HUES48 (cell line): Measurements from ENCODE around the gene SPTAN1.
A peak's percentile ranks its signal among the peaks of the same experiment; 100 is the strongest.

Experiments
- H3K27ac ChIP-seq: one replicate; pipeline ENCODE4 v1.7.0; 2013; ENCODE audit warnings: low read depth, low read length, inconsistent platforms
- H3K27me3 ChIP-seq: 2 replicates; pipeline ENCODE4 v1.6.1; 2013; ENCODE audit warnings: mild to moderate bottlenecking, low read length; ENCODE audit not compliant: control insufficient read depth, insufficient read depth
- H3K36me3 ChIP-seq: 2 replicates; pipeline ENCODE4 v1.6.1; 2013; ENCODE audit warnings: low read length; ENCODE audit not compliant: control insufficient read depth, insufficient read depth
- H3K4me1 ChIP-seq: 2 replicates; pipeline ENCODE4 v1.6.1; 2013; ENCODE audit warnings: mild to moderate bottlenecking, low read length; ENCODE audit not compliant: control insufficient read depth, insufficient read depth
- H3K4me3 ChIP-seq: 2 replicates; pipeline ENCODE4 v1.5.1; 2013; ENCODE audit warnings: mild to moderate bottlenecking, low read depth, low read length
- H3K9ac ChIP-seq: 2 replicates; pipeline ENCODE4 v1.6.1; 2013; ENCODE audit warnings: mild to moderate bottlenecking, low read depth, low read length, moderate library complexity
- H3K9me3 ChIP-seq: 2 replicates; pipeline ENCODE4 v1.6.1; 2013; ENCODE audit warnings: low read length; ENCODE audit not compliant: control insufficient read depth, insufficient read depth

SPTAN1 gene

DNA sequence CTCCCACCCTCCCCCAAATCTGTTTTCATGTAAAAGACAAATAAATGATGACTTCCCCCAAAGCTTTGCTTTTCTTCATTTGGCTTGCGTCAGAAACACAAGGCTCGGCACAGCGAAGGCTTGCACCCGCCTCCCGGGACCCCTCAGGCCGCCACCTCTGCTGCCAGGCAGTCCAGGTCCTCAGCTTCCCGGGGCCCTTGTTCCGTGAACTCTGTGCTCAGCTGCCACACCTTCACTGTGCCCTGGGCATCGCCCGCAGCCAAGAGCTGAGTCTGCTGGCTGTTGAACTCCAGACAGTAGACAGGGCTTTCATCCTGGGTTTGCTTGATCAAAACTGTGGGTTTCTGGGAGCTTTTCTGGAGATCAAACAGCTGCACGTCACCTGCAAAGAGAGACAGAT, 81.2 kb downstream of the SPTAN1 start:
- H3K9me3 ChIP-seq: no peaks in the 10 kb centered on the region
- peaks cover 7% of the 10 kb centered on the region for H3K4me1 ChIP-seq
- no peak overlapping the region for H3K4me3 ChIP-seq
- H3K9ac ChIP-seq: no peak overlapping the region
- H3K36me3 ChIP-seq: peaks cover 73% of the 10 kb centered on the region
- no peaks in the 10 kb centered on the region for H3K27me3 ChIP-seq
- H3K27ac ChIP-seq: no peak overlapping the region

DNA sequence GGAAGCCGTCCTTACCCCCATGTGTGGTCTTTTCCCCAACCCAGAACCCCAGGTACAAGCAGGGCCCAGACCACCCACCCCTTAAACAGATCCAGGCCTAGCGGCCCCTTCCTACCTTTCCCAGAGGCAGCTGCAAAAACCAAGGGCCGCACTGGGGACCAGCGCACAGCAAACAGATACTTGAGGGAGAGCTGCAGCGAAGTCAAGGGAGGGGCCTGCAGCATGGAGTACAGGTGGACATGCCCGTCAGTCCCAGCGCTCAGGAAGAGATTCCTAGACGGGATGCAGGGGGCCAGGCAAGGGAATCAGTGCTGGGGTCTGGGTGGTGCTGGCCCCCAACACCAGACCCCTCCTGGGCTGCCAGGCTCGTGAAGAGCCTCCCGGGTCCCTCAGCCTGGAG, 81.7 kb downstream of the SPTAN1 start:
- no peaks in the 10 kb centered on the region for H3K9me3 ChIP-seq
- peaks cover 7% of the 10 kb centered on the region for H3K4me1 ChIP-seq
- H3K4me3 ChIP-seq: no peak overlapping the region
- no peaks in the 10 kb centered on the region for H3K27me3 ChIP-seq
- H3K9ac ChIP-seq: no peak overlapping the region
- H3K27ac ChIP-seq: no peak overlapping the region
- peaks cover 71% of the 10 kb centered on the region for H3K36me3 ChIP-seq

DNA sequence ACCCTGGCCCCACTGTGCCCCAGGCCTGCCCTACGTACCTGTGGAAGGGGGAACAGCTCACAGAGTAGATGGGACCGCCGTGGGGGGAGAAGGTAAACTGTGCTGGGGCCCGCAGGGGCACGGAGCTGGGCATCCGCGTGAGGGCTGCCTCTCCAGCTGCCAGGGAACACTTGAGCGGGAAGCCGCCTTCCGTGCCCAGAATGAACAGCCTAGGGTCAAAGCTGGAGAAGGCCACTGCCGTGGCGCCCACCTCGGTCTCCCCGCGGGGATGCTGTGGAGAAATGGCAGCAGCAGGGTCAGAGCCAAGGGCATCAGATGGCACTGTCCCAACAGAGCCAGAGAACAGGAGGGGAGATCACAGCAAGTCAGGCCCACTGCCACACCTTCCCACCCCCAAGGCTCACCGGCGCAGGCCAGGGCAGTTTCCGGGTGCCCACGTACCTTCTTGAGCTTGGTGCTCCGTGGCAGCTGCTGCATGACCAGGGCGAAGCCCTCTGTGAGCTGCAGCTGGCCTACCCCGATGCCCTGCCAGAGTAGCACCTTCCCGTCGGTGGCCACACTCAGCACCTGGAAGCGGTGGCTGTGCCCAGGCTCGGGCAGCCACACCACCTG, 82.4 kb downstream of the SPTAN1 start:
- Histone ChIP-seq H3K4me3 (no peak overlapping the region), H3K27me3 (no peaks in the 10 kb centered on the region), H3K9me3 (no peaks in the 10 kb centered on the region), H3K9ac (no peak overlapping the region), H3K36me3 (peaks cover 70% of the 10 kb centered on the region), H3K27ac (peak overlapping the region; percentile 91), H3K4me1 (peaks cover 7% of the 10 kb centered on the region)

DNA sequence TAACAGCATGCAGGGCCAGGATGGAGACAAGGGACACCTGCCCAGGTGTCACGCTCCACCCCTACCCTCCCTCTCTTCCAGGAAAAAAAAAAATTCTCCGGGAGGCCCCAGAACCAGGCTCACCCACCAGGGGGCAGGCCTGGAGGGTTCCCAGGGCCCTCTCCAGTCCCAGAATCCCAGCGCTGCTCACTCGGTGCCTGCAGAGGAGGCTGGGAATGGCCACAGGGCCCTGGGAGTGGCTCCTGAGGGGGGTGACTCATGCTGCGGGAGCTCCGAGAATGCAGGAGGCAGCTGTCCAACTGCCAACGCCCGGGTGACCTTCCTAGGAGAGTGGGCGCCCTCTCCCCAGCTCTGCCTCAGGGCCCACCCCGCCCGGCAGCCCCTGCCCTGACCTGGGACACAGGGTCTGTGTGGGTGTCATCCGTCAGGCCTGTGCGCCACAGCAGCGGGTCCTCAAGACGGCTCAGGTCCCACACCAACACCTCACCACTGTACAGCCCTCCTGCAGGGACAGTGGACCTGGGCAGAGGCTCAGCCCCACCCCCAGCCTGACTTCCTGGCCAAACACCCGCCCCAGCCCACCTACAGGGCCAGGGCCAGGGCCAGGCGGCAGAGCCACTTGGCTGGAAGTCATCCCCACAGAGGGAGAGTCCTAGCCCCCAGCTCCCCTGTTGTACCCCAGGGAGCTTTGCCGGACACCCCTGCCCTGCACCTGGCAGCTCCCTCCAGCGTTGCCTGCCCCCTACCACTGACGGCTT, 83.1 kb downstream of the SPTAN1 start:
- peak overlapping the region; percentile 91 for H3K27ac ChIP-seq
- 0 out of 2 replicates have a peak overlapping the region, but pooled peaks have one; percentile 4 for H3K9ac ChIP-seq
- peaks cover 7% of the 10 kb centered on the region for H3K4me1 ChIP-seq
- no peaks in the 10 kb centered on the region for H3K9me3 ChIP-seq
- peaks cover 67% of the 10 kb centered on the region for H3K36me3 ChIP-seq
- H3K4me3 ChIP-seq: no peak overlapping the region
- H3K27me3 ChIP-seq: no peaks in the 10 kb centered on the region

DNA sequence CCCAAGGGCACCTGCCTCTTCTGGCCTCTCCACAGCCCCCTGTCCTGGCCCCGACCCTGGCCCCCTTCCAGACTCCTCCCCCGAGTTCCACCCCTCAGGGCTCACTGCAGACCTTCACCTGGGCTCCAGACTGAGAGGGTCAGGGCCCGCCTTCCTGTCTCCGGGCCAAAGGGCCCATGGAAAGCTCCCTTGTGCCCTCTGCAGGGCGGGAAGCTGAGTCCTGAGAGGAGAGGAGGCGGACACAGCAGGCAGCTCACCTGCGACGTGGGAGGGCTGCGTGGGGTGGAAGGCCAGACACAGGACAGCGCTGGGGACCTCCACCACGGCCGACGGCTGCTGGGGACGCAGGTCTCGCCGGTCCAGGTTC, 83.6 kb downstream of the SPTAN1 start:
- Histone ChIP-seq H3K27me3 (no peaks in the 10 kb centered on the region), H3K36me3 (peaks cover 68% of the 10 kb centered on the region), H3K4me1 (peaks cover 7% of the 10 kb centered on the region), H3K9ac (no peak overlapping the region), H3K4me3 (no peak overlapping the region), H3K27ac (peak overlapping the region; percentile 91), H3K9me3 (no peaks in the 10 kb centered on the region)

DNA sequence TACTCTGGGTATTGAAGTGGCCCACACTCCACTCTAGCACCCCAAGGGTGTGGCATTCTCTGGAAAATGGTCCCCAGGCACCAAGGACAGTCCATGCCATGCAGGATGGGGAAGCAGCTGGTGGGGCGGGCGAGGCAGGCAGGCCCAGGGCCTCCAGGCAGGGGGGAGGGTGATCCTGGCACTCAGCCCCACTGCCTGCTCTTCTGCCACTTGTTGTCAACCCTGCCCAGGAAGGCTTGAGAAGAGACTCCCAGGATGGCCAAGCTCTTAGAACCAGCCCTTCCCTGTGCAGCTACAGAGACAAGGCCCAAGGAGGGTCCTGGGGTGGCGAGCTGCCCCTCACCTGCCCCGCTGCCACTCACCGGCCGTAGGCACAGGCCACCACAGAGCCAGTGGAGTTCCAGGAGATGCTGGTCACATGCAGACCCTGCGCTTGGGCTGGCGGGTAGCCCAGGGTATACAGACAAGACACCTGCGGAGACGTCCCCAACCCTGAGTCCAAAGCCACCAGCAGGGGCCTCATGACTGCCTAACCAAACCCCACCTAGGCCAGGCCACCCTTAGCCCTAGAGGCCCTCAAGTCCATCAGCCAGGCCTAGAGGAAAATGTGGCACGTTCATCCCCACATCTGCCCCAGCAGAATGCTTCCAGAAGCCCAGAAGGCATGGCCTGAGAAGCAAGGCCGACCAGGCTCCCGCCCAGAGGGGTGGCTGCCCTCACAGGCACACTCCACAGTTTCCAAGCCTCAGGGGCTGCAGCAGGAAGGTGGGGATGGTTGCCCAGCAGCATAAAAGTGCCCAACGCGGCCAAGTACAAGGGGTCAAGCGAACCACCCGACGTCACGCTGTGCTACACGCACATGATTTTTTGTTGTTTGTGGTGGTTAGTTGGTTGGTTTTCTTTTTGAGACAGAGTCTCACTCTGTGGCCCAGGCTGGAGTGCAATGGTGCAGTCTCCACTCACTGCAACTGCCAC, 84.5 kb downstream of the SPTAN1 start:
- peaks cover 59% of the 10 kb centered on the region for H3K36me3 ChIP-seq
- no peak overlapping the region for H3K4me3 ChIP-seq
- H3K27ac ChIP-seq: no peak overlapping the region
- H3K4me1 ChIP-seq: peaks cover 7% of the 10 kb centered on the region
- H3K27me3 ChIP-seq: no peaks in the 10 kb centered on the region
- H3K9ac ChIP-seq: no peak overlapping the region
- no peaks in the 10 kb centered on the region for H3K9me3 ChIP-seq

DNA sequence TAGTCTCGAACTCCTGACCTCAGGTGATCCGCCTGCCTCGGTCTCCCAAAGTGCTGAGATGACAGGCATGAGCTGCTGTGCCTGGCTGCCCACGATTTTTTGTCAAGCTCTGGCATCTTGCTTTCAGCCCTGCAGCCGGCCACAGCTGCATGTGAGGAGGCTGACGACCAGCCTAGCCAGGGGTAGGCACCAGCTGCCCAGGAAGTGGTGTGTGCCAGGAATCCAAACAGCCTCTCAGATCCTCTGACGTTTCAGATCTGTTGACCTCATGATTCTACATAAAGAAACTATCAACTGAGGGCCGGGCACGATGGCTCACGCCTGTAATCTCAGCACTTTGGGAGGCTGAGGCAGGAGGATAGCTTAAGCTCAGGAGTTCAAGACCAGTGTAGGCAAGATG, 85.3 kb downstream of the SPTAN1 start:
- no peak overlapping the region for H3K4me3 ChIP-seq
- H3K9ac ChIP-seq: no peak overlapping the region
- H3K27ac ChIP-seq: no peak overlapping the region
- H3K9me3 ChIP-seq: no peaks in the 10 kb centered on the region
- H3K27me3 ChIP-seq: no peaks in the 10 kb centered on the region
- H3K36me3 ChIP-seq: peaks cover 51% of the 10 kb centered on the region
- H3K4me1 ChIP-seq: peaks cover 7% of the 10 kb centered on the region

DNA sequence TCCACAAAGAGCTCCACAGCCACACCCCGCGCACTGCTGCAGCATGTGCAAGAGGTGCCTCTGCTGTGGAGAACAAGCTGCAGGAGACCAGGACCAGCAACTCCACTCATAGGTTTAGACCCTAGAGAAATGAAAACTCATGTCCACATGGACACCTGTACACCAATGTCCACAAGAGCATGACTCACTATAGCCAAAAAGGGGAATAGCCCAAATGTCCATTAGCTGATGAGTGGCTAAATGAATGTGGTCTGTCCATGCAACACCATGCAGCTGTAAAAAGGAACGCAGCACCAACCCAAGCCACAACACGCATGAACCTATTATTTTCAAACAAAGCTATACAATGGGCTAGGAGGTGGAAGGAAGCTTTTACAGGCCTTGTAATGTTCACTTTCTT, 86.2 kb downstream of the SPTAN1 start:
- Histone ChIP-seq H3K9ac (no peak overlapping the region), H3K27me3 (no peaks in the 10 kb centered on the region), H3K9me3 (no peaks in the 10 kb centered on the region), H3K27ac (no peak overlapping the region), H3K4me3 (no peak overlapping the region), H3K36me3 (peaks cover 42% of the 10 kb centered on the region), H3K4me1 (peaks cover 7% of the 10 kb centered on the region)

DNA sequence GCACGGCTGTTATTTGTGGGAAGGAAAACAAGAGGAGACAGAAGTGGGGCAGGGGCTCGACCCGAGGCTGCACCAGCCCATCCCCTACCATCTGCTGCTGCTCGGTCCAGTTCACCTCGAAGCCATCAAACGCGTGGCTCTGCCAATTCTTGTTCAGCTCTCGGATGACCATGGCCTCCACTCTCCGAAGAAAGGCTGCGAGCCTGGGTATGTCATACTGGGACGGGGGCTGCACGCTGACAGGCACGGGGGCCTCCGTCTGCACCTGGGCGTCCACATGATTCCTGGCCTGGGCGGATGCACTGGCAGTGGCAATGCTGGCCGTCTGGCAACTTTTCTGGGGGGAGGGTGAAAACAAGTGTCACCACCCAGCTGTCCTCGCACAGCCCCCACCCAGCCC, 88.2 kb downstream of the SPTAN1 start:
- no peak overlapping the region for H3K9ac ChIP-seq
- no peaks in the 10 kb centered on the region for H3K9me3 ChIP-seq
- H3K27me3 ChIP-seq: no peaks in the 10 kb centered on the region
- H3K4me3 ChIP-seq: no peak overlapping the region
- no peak overlapping the region for H3K27ac ChIP-seq
- H3K36me3 ChIP-seq: peaks cover 27% of the 10 kb centered on the region
- H3K4me1 ChIP-seq: peaks cover 2% of the 10 kb centered on the region

DNA sequence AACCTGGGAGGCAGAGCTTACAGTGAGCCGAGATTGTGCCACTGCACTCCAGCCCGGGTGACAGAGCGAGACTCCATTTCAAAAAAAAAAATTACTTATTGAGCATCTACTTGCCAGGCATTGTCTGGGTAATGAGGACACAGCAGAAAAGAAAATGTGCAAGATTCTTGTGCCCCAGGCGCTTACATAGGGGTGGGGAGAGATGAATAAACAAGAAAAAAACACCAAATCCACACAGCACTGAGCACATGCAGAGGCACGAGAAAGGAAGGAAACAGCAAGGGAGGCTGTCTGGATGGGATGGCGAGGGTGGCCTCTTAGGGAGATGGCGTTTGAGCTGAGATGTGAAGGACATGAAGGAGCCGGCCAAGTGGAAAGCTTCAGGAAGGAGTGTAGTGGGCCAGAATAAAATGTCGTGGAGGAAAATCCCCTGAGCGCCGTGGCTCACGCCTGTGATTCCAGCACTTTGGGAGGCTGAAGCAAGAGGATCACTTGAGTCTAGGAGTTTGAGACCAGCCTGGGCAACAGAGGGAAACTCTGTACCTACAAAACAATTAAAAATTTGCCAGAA, 90.4 kb downstream of the SPTAN1 start:
- no peaks in the 10 kb centered on the region for H3K27me3 ChIP-seq
- H3K4me3 ChIP-seq: no peak overlapping the region
- H3K27ac ChIP-seq: no peak overlapping the region
- no peak overlapping the region for H3K9ac ChIP-seq
- H3K4me1 ChIP-seq: no peaks in the 10 kb centered on the region
- no peaks in the 10 kb centered on the region for H3K9me3 ChIP-seq
- H3K36me3 ChIP-seq: peaks cover 22% of the 10 kb centered on the region
